Sigmoid colon (tissue), 7 donors: ENCODE data around the gene PIK3C2G. TPM values are rescaled to one million over a fixed set of nuclear protein-coding genes. Genes with fewer than 3 reads are reported as not detected.

Source experiments
- DNase-seq: peaks from one replicate; pipeline ENCODE4 v3.0.0-alpha.2; 2019
- H3K27ac ChIP-seq, 4 donors: fragments of 200-600 bp; sonication (generic); one replicate each; pipeline ENCODE4 v1.5.1; 2016 to 2019; ENCODE audit warnings: mild to moderate bottlenecking in 1 of 4
- H3K27me3 ChIP-seq, 3 donors: fragments of 200-600 bp; sonication (generic); one replicate each; pipeline ENCODE4 v1.5.1; 2019; ENCODE audit warnings: mild to moderate bottlenecking in 1 of 3
- H3K36me3 ChIP-seq, 4 donors: fragments of 200-600 bp; sonication (generic); one replicate each; pipeline ENCODE4 v1.5.1; 2016 to 2019
- H3K4me1 ChIP-seq, 4 donors: fragments of 200-600 bp; sonication (generic); one replicate each; pipeline ENCODE4 v1.5.1; 2017 to 2019
- H3K4me3 ChIP-seq, 4 donors: fragments of 200-600 bp; sonication (generic); one replicate each; pipeline ENCODE4 v1.5.1; 2017 to 2019; ENCODE audit warnings: mild to moderate bottlenecking in 2 of 4, moderate library complexity in 1 of 4
- H3K9me3 ChIP-seq, 4 donors: fragments of 200-600 bp in 3 of 4; sonication (generic) in 3 of 4; one replicate each; pipeline versions ENCODE4 v1.5.1 to v1.6.1; 2013 to 2019
- CTCF ChIP-seq, 4 experiments: fragments of 450-650 bp in 3 of 4; fragments of 200-600 bp in 1 of 4; IDR thresholded peaks; one replicate each; pipeline ENCODE4 v1.5.1; 2016 to 2019; ENCODE audit warnings: antibody characterized with exemption in 4 of 4, mild to moderate bottlenecking in 3 of 4, moderate library complexity in 2 of 4
- EP300 ChIP-seq, 4 donors: sonication (generic); formaldehyde crosslinking; IDR thresholded peaks; one replicate each; pipeline ENCODE4 v1.6.1; 2017; ENCODE audit warnings: antibody characterized with exemption in 4 of 4
- POLR2A ChIP-seq, 2 donors: fragments of 450-650 bp; IDR thresholded peaks; one replicate each; pipeline ENCODE4 v1.6.1; 2016; ENCODE audit warnings: antibody characterized with exemption in 2 of 2, mild to moderate bottlenecking in 2 of 2, moderate library complexity in 2 of 2
- POLR2AphosphoS5 ChIP-seq, 4 donors: sonication (generic); formaldehyde crosslinking; IDR thresholded peaks; one replicate each; pipeline ENCODE4 v1.6.1; 2017; ENCODE audit warnings: antibody characterized with exemption in 4 of 4
- WGBS, 2 donors: extraction: QIAGEN DNeasy Blood & Tissue Kit; methylation state at CpG; one replicate each; pipeline ENCODE4 v1.1.7; 2013; 5-methylcytosine and 5-hydroxymethylcytosine counted together
- intact Hi-C: fragments of 100-400 bp; cut with DNase I; formaldehyde crosslinking; loops from one replicate; pipeline ENCODE4 v1.15.1; 2023
- polyA plus RNA-seq, 3 donors: library from polyadenylated mRNA; stranded (reverse); fragments of 200-250 nt; gene quantifications; one replicate each; pipeline ENCODE4 v1.2.3, GENCODE V29; 2013
- total RNA-seq, 4 donors: library from RNA; depleted of rRNA; stranded (reverse); fragments of >200 nt; gene quantifications; one replicate each; pipeline ENCODE4 v1.1.0, GENCODE V29; 2016
- donor health status: healthy with polysubstance abuse.
- donor health status: Bipolar disorder and iron deficiency.
- donor health status: healthy.

PIK3C2G gene
- 1 to 10 TPM in 1 of 4 donors, under 1 TPM in 3; 0.27 to 1.7 (median 0.69) TPM for total RNA-seq
- polyA plus RNA-seq, result under 1 TPM in 2 of 3 donors, not detected in 1; 0.07 to 0.60 TPM

- Histone ChIP-seq H3K36me3 (no peaks in the 10 kb centered on the region), H3K9me3 (no peaks in the 10 kb centered on the region), H3K27me3 (no peaks in the 10 kb centered on the region), H3K4me1 (no peaks in the 10 kb centered on the region), H3K4me3 (no peak within 1 kb of the TSS), H3K27ac (no peak within 1 kb of the TSS)
- WGBS, 2 donors, result 86% methylated on average over 7 of the region's 7 CpGs
- intact Hi-C loops, result no loop called here
- TF ChIP-seq CTCF (IDR thresholded peaks at IDR 0.05) (no peak), POLR2A (IDR thresholded peaks at IDR 0.05) (no peak), POLR2AphosphoS5 (IDR thresholded peaks at IDR 0.05) (no peak), EP300 (IDR thresholded peaks at IDR 0.05) (no peak)
- DNase-seq, result no peak
These were observed at the start of gene PIK3C2G for GRCh38 chr12:18261273-18261672. PIK3C2G (plus strand) TSS chr12:18261518; CDS start chr12:18282082, 20,564 bp downstream.

GRCh38 chr12:18217966-18218365 lies 43.4 kb upstream of the PIK3C2G start:
- TF ChIP-seq EP300 (IDR thresholded peaks at IDR 0.05), result no peak
- no peak for TF ChIP-seq POLR2A (IDR thresholded peaks at IDR 0.05)
- TF ChIP-seq CTCF (IDR thresholded peaks at IDR 0.05), result no peak
- TF ChIP-seq POLR2AphosphoS5 (IDR thresholded peaks at IDR 0.05), result no peak
- no peak for DNase-seq
- no peaks in the 10 kb centered on the region for H3K4me1 ChIP-seq
- intact Hi-C loops, result no loop called here
- WGBS, 2 donors, result 92 to 96% methylated on average over 1 of the region's 1 CpG
- H3K27me3 ChIP-seq, result no peaks in the 10 kb centered on the region
- no peaks in the 10 kb centered on the region for H3K36me3 ChIP-seq
- no peak overlapping the region for H3K27ac ChIP-seq
- no peak overlapping the region for H3K4me3 ChIP-seq
- peaks cover 0 to 5% (median 0%) of the 10 kb centered on the region in 4 donors for H3K9me3 ChIP-seq

- TF ChIP-seq CTCF (IDR thresholded peaks at IDR 0.05) (no peak), POLR2AphosphoS5 (IDR thresholded peaks at IDR 0.05) (no peak), EP300 (IDR thresholded peaks at IDR 0.05) (no peak), POLR2A (IDR thresholded peaks at IDR 0.05) (no peak)
- intact Hi-C loops, result no loop called here
- Histone ChIP-seq H3K4me3 (no peak overlapping the region), H3K36me3 (no peaks in the 10 kb centered on the region), H3K4me1 (no peaks in the 10 kb centered on the region), H3K9me3 (no peaks in the 10 kb centered on the region), H3K27ac (no peak overlapping the region), H3K27me3 (no peaks in the 10 kb centered on the region)
- WGBS, 2 donors, result 58 to 65% methylated on average over 4 of the region's 4 CpGs
- DNase-seq, result no peak
These were observed 39.6 kb upstream of the PIK3C2G start for GRCh38 chr12:18221726-18222125.

GRCh38 chr12:18222699-18223098 lies 38.6 kb upstream of the PIK3C2G start:
- no peak for DNase-seq
- intact Hi-C loops, result no loop called here
- no peaks in the 10 kb centered on the region for H3K27me3 ChIP-seq
- H3K36me3 ChIP-seq, result no peaks in the 10 kb centered on the region
- no peak overlapping the region for H3K4me3 ChIP-seq
- H3K27ac ChIP-seq, result no peak overlapping the region
- H3K9me3 ChIP-seq, result no peaks in the 10 kb centered on the region
- no peak for TF ChIP-seq EP300 (IDR thresholded peaks at IDR 0.05)
- no peak for TF ChIP-seq POLR2AphosphoS5 (IDR thresholded peaks at IDR 0.05)
- WGBS, 2 donors, result 94 to 100% methylated on average over 1 of the region's 1 CpG
- H3K4me1 ChIP-seq, result no peaks in the 10 kb centered on the region

GRCh38 chr12:18224745-18225144 lies 36.6 kb upstream of the PIK3C2G start:
- intact Hi-C loops, result no loop called here
- no peak overlapping the region for H3K4me3 ChIP-seq
- H3K27ac ChIP-seq, result no peak overlapping the region
- peak in 1 of 4 experiments; percentile 12 for TF ChIP-seq CTCF (IDR thresholded peaks at IDR 0.05)
- TF ChIP-seq POLR2AphosphoS5 (IDR thresholded peaks at IDR 0.05), result no peak
- TF ChIP-seq EP300 (IDR thresholded peaks at IDR 0.05), result no peak
- TF ChIP-seq POLR2A (IDR thresholded peaks at IDR 0.05), result no peak
- H3K4me1 ChIP-seq, result no peaks in the 10 kb centered on the region
- no peaks in the 10 kb centered on the region for H3K27me3 ChIP-seq
- no peaks in the 10 kb centered on the region for H3K36me3 ChIP-seq
- no peak for DNase-seq
- H3K9me3 ChIP-seq, result no peaks in the 10 kb centered on the region
